OCI-LY1 (cell line): ENCODE data around the gene NUCB2.

ENCODE experiments used
- CTCF ChIP-seq: fragments of 200-600 bp; sonication (generic), shearing (Covaris generic); IDR thresholded peaks from 2 replicates; pipeline ENCODE4 v1.5.1; 2017; ENCODE audit warnings: mild to moderate bottlenecking, antibody characterized with exemption, low read length, moderate library complexity, mixed read lengths
- EZH2 ChIP-seq: fragments of 200-600 bp; sonication (generic), shearing (Covaris generic); IDR thresholded peaks from 2 replicates; pipeline ENCODE4 v1.8.0; 2017; ENCODE audit warnings: borderline replicate concordance, mixed run types, mild to moderate bottlenecking, antibody characterized with exemption, low read length, moderate library complexity, mixed read lengths

GRCh38 chr11:17371614-17372013 is 95.1 kb downstream of the NUCB2 start:
- no peak for TF ChIP-seq CTCF
- no peak for TF ChIP-seq EZH2
